ENCODE results near the gene CBX4.
A peak's percentile ranks its signal among the peaks of the same experiment; 100 is the strongest.

The CBX4 gene

GRCh38 chr17:79844869-79845600 lies 5.8 kb upstream of the CBX4 start:
- no peak overlapping the region for H2AK5ac ChIP-seq (ENCODE audit: low read length)
- no peaks in the 10 kb centered on the region for H3K4me1 ChIP-seq (ENCODE audit: control insufficient read depth, low read depth, low read length)
- H3K4me3 ChIP-seq (ENCODE audit: low read length), result no peak overlapping the region
- no peak for DNase-seq
- H2BK120ac ChIP-seq (ENCODE audit: low read depth, low read length), result no peak overlapping the region
- no peak overlapping the region for H4K5ac ChIP-seq (ENCODE audit: low read length)
- no peaks in the 10 kb centered on the region for H3K79me1 ChIP-seq (ENCODE audit: low read length)
- no peak overlapping the region for H3K4me2 ChIP-seq (ENCODE audit: low read length)
- peak overlapping the region; percentile 49 for H3K56ac ChIP-seq (ENCODE audit: low read length)
- no peak overlapping the region for H3K4ac ChIP-seq (ENCODE audit: low read depth, low read length)
- no peak overlapping the region for H2BK15ac ChIP-seq (replicated peaks; ENCODE audit: low read depth)
- WGBS (ENCODE audit: extremely low coverage, insufficient coverage, low lambda C conversion rate), result no CpG with 5 or more reads among the region's 38 CpGs
- peaks cover 48% of the 10 kb centered on the region for H3K27me3 ChIP-seq (ENCODE audit: insufficient read depth, low read length, poor library complexity)
- no peak overlapping the region for H3K27ac ChIP-seq (ENCODE audit: low read depth, low read length)
- no peaks in the 10 kb centered on the region for H3K79me2 ChIP-seq (ENCODE audit: control insufficient read depth, insufficient read depth, low read length)
- H2BK5ac ChIP-seq (ENCODE audit: low read length), result no peak overlapping the region
- H3K18ac ChIP-seq (ENCODE audit: low read length), result no peak overlapping the region
- H4K8ac ChIP-seq (ENCODE audit: low read depth, low read length), result no peak overlapping the region
- H3K9ac ChIP-seq (ENCODE audit: low read length), result no peak overlapping the region
- no peak overlapping the region for H3K23ac ChIP-seq (ENCODE audit: low read length)
- no peaks in the 10 kb centered on the region for H3K36me3 ChIP-seq (ENCODE audit: control insufficient read depth, insufficient read depth, low read length)

- WGBS (ENCODE audit: extremely low coverage, insufficient coverage, low lambda C conversion rate), result no CpG with 5 or more reads among the region's 89 CpGs
- no peaks in the 10 kb centered on the region for H3K4me1 ChIP-seq (ENCODE audit: control insufficient read depth, low read depth, low read length)
- no peak overlapping the region for H2AK5ac ChIP-seq (ENCODE audit: low read length)
Observed at GRCh38 chr17:79843816-79844800, 4.9 kb upstream of the CBX4 start.

GRCh38 chr17:79843474-79843815 lies 4.2 kb upstream of the CBX4 start:
- Histone ChIP-seq H3K4me2 (ENCODE audit: low read length) (no peak overlapping the region), H3K27me3 (ENCODE audit: insufficient read depth, low read length, poor library complexity) (peaks cover 49% of the 10 kb centered on the region), H3K4me1 (ENCODE audit: control insufficient read depth, low read depth, low read length) (no peaks in the 10 kb centered on the region), H3K79me1 (ENCODE audit: low read length) (no peaks in the 10 kb centered on the region), H3K36me3 (ENCODE audit: control insufficient read depth, insufficient read depth, low read length) (no peaks in the 10 kb centered on the region), H3K23ac (ENCODE audit: low read length) (no peak overlapping the region), H4K5ac (ENCODE audit: low read length) (no peak overlapping the region), H3K4ac (ENCODE audit: low read depth, low read length) (no peak overlapping the region), H2BK5ac (ENCODE audit: low read length) (no peak overlapping the region), H2BK120ac (ENCODE audit: low read depth, low read length) (no peak overlapping the region), H2BK15ac (replicated peaks; ENCODE audit: low read depth) (no peak overlapping the region), H3K27ac (ENCODE audit: low read depth, low read length) (no peak overlapping the region), H3K4me3 (ENCODE audit: low read length) (no peak overlapping the region), H3K79me2 (ENCODE audit: control insufficient read depth, insufficient read depth, low read length) (no peaks in the 10 kb centered on the region), H3K56ac (ENCODE audit: low read length) (peak overlapping the region; percentile 78), H3K9ac (ENCODE audit: low read length) (no peak overlapping the region), H4K8ac (ENCODE audit: low read depth, low read length) (no peak overlapping the region), H2AK5ac (ENCODE audit: low read length) (no peak overlapping the region), H3K18ac (ENCODE audit: low read length) (peak overlapping the region; percentile 1)
- no CpG with 5 or more reads among the region's 39 CpGs for WGBS (ENCODE audit: extremely low coverage, insufficient coverage, low lambda C conversion rate)
- no peak for DNase-seq

More at GRCh38 chr17:79843816-79844800, 4.9 kb upstream of the CBX4 start:
- Histone ChIP-seq H2BK15ac (replicated peaks; ENCODE audit: low read depth) (no peak overlapping the region), H3K56ac (ENCODE audit: low read length) (peak overlapping the region; percentile 78), H3K9ac (ENCODE audit: low read length) (peak overlapping the region; percentile 65), H3K27ac (ENCODE audit: low read depth, low read length) (no peak overlapping the region), H3K23ac (ENCODE audit: low read length) (no peak overlapping the region), H2BK5ac (ENCODE audit: low read length) (no peak overlapping the region), H3K79me1 (ENCODE audit: low read length) (no peaks in the 10 kb centered on the region), H3K27me3 (ENCODE audit: insufficient read depth, low read length, poor library complexity) (peaks cover 49% of the 10 kb centered on the region), H3K4ac (ENCODE audit: low read depth, low read length) (no peak overlapping the region), H4K8ac (ENCODE audit: low read depth, low read length) (no peak overlapping the region), H3K18ac (ENCODE audit: low read length) (peak overlapping the region; percentile 25), H2BK120ac (ENCODE audit: low read depth, low read length) (no peak overlapping the region), H3K4me2 (ENCODE audit: low read length) (peak overlapping the region; percentile 64), H3K36me3 (ENCODE audit: control insufficient read depth, insufficient read depth, low read length) (no peaks in the 10 kb centered on the region), H3K79me2 (ENCODE audit: control insufficient read depth, insufficient read depth, low read length) (no peaks in the 10 kb centered on the region), H4K5ac (ENCODE audit: low read length) (no peak overlapping the region), H3K4me3 (ENCODE audit: low read length) (peak overlapping the region; percentile 9)
- DNase-seq, result no peak

- Histone ChIP-seq H3K4me2 (ENCODE audit: low read length) (no peak overlapping the region), H2BK120ac (ENCODE audit: low read depth, low read length) (no peak overlapping the region), H4K5ac (ENCODE audit: low read length) (no peak overlapping the region), H2BK5ac (ENCODE audit: low read length) (no peak overlapping the region), H4K8ac (ENCODE audit: low read depth, low read length) (no peak overlapping the region), H3K4me3 (ENCODE audit: low read length) (no peak overlapping the region), H3K27me3 (ENCODE audit: insufficient read depth, low read length, poor library complexity) (peaks cover 49% of the 10 kb centered on the region), H2AK5ac (ENCODE audit: low read length) (no peak overlapping the region), H3K56ac (ENCODE audit: low read length) (peak overlapping the region; percentile 7), H3K27ac (ENCODE audit: low read depth, low read length) (no peak overlapping the region), H3K79me2 (ENCODE audit: control insufficient read depth, insufficient read depth, low read length) (no peaks in the 10 kb centered on the region), H3K4me1 (ENCODE audit: control insufficient read depth, low read depth, low read length) (peaks cover 2% of the 10 kb centered on the region), H2BK15ac (replicated peaks; ENCODE audit: low read depth) (no peak overlapping the region), H3K36me3 (ENCODE audit: control insufficient read depth, insufficient read depth, low read length) (no peaks in the 10 kb centered on the region), H3K4ac (ENCODE audit: low read depth, low read length) (no peak overlapping the region), H3K9ac (ENCODE audit: low read length) (no peak overlapping the region), H3K79me1 (ENCODE audit: low read length) (no peaks in the 10 kb centered on the region), H3K23ac (ENCODE audit: low read length) (no peak overlapping the region), H3K18ac (ENCODE audit: low read length) (no peak overlapping the region)
- WGBS (ENCODE audit: extremely low coverage, insufficient coverage, low lambda C conversion rate), result no CpG with 5 or more reads among the region's 66 CpGs
- DNase-seq, result no peak
Observed at GRCh38 chr17:79842656-79843473, 3.6 kb upstream of the CBX4 start.

- Histone ChIP-seq H3K36me3 (ENCODE audit: control insufficient read depth, insufficient read depth, low read length) (no peaks in the 10 kb centered on the region), H4K5ac (ENCODE audit: low read length) (no peak overlapping the region), H3K4me2 (ENCODE audit: low read length) (no peak overlapping the region), H3K27ac (ENCODE audit: low read depth, low read length) (no peak overlapping the region), H3K4ac (ENCODE audit: low read depth, low read length) (no peak overlapping the region), H2BK15ac (replicated peaks; ENCODE audit: low read depth) (no peak overlapping the region), H2BK120ac (ENCODE audit: low read depth, low read length) (no peak overlapping the region), H3K27me3 (ENCODE audit: insufficient read depth, low read length, poor library complexity) (peaks cover 49% of the 10 kb centered on the region), H3K79me1 (ENCODE audit: low read length) (no peaks in the 10 kb centered on the region), H2BK5ac (ENCODE audit: low read length) (no peak overlapping the region), H3K56ac (ENCODE audit: low read length) (no peak overlapping the region), H4K8ac (ENCODE audit: low read depth, low read length) (no peak overlapping the region), H3K79me2 (ENCODE audit: control insufficient read depth, insufficient read depth, low read length) (no peaks in the 10 kb centered on the region), H3K23ac (ENCODE audit: low read length) (no peak overlapping the region), H2AK5ac (ENCODE audit: low read length) (no peak overlapping the region), H3K4me1 (ENCODE audit: control insufficient read depth, low read depth, low read length) (peaks cover 5% of the 10 kb centered on the region), H3K4me3 (ENCODE audit: low read length) (no peak overlapping the region), H3K9ac (ENCODE audit: low read length) (no peak overlapping the region), H3K18ac (ENCODE audit: low read length) (no peak overlapping the region)
- no CpG with 5 or more reads among the region's 20 CpGs for WGBS (ENCODE audit: extremely low coverage, insufficient coverage, low lambda C conversion rate)
- DNase-seq, result no peak
Observed at GRCh38 chr17:79842136-79842655, 3.0 kb upstream of the CBX4 start.
